Body of pancreas (tissue), 4 donors: Measurements from ENCODE around the gene SERPINF2. TPM values are rescaled to one million over a fixed set of nuclear protein-coding genes. Genes with fewer than 3 reads are reported as not detected.

Experiments used
- ATAC-seq: fragments of 150-250 bp; one replicate; pipeline ENCODE4 v1.9.1; 2016
- DNase-seq, 4 donors: peaks; one replicate each; pipeline ENCODE4 v3.0.0-alpha.2; 2019
- H3K27ac ChIP-seq, 4 donors: fragments of 200-600 bp; sonication (generic); 1 replicate in 3 of 4; 2 replicates in 1 of 4; pipeline versions ENCODE4 v1.5.1 to v1.6.1; 2016 to 2019; ENCODE audit warnings: mild to moderate bottlenecking in 1 of 4, mixed read lengths in 1 of 4, moderate library complexity in 1 of 4
- H3K27me3 ChIP-seq, 2 donors: fragments of 200-600 bp; sonication (generic); one replicate each; pipeline ENCODE4 v1.6.0; 2016; ENCODE audit warnings: mild to moderate bottlenecking in 1 of 2
- H3K36me3 ChIP-seq, 2 donors: fragments of 200-600 bp; sonication (generic); replicated peaks in 1 of 2; 2 replicates each; pipeline ENCODE4 v1.5.1; 2016; ENCODE audit warnings: low read depth in 2 of 2; ENCODE audit not compliant: insufficient read depth in 1 of 2
- H3K4me1 ChIP-seq: fragments of 200-600 bp; sonication (generic); one replicate; pipeline ENCODE4 v1.6.0; 2016
- H3K4me3 ChIP-seq, 2 donors: fragments of 200-600 bp; sonication (generic); 1 replicate in 1 of 2; 2 replicates in 1 of 2; pipeline ENCODE4 v1.5.1; 2016 to 2019
- H3K9me3 ChIP-seq, 3 donors: fragments of 200-600 bp; sonication (generic); 1 replicate in 2 of 3; 2 replicates in 1 of 3; pipeline ENCODE4 v1.5.1; 2016
- POLR2A ChIP-seq, 3 donors: fragments of 450-650 bp; IDR thresholded peaks; one replicate each; pipeline ENCODE4 v1.6.1; 2016; ENCODE audit warnings: antibody characterized with exemption in 3 of 3, mild to moderate bottlenecking in 2 of 3
- WGBS, 2 donors: methylation state at CpG; one replicate each; pipeline ENCODE4 v1.1.5; 2017; 5-methylcytosine and 5-hydroxymethylcytosine counted together
- intact Hi-C: fragments of 100-400 bp; cut with DNase I; formaldehyde crosslinking; loops from one replicate; pipeline ENCODE4 v1.15.1; 2023
- total RNA-seq, 2 donors: library from RNA; depleted of rRNA; stranded (reverse); fragments of >200 nt; gene quantifications; one replicate each; pipeline ENCODE4 v1.1.0, GENCODE V29; 2016
- TF ChIP-seq, protein P1 (sequence below), 7 experiments: fragments of 450-650 bp in 4 of 7; fragments of 200-600 bp in 3 of 7; sonication (generic) in 3 of 7; IDR thresholded peaks; one replicate each; pipeline ENCODE4 v1.5.1; 2016 to 2019; ENCODE audit warnings: antibody characterized with exemption in 7 of 7

Gene SERPINF2
- total RNA-seq, 2 donors from 2014 or later, result 5.9 to 8.8 TPM

DNA sequence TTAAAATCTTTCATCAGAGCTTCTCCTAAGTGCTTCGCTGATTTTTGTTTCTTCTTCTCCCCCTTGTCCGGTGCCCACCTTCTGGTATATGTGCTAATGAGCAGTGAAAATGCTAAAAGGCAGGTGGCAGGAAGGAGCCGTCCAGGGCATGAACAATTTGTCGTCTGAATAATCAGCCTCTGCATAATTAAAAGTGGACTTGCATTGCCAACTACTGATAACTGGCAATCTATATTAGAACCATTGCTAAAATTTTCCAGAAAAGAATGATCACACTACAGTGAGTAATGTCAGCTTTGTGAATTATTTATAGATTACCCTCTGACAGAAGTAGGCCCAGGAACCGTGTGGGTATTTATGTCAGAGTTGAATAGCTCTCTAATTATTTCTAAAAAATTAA lies 47.3 kb downstream of the SERPINF2 start:
- no peaks in the 10 kb centered on the region for H3K27me3 ChIP-seq

DNA sequence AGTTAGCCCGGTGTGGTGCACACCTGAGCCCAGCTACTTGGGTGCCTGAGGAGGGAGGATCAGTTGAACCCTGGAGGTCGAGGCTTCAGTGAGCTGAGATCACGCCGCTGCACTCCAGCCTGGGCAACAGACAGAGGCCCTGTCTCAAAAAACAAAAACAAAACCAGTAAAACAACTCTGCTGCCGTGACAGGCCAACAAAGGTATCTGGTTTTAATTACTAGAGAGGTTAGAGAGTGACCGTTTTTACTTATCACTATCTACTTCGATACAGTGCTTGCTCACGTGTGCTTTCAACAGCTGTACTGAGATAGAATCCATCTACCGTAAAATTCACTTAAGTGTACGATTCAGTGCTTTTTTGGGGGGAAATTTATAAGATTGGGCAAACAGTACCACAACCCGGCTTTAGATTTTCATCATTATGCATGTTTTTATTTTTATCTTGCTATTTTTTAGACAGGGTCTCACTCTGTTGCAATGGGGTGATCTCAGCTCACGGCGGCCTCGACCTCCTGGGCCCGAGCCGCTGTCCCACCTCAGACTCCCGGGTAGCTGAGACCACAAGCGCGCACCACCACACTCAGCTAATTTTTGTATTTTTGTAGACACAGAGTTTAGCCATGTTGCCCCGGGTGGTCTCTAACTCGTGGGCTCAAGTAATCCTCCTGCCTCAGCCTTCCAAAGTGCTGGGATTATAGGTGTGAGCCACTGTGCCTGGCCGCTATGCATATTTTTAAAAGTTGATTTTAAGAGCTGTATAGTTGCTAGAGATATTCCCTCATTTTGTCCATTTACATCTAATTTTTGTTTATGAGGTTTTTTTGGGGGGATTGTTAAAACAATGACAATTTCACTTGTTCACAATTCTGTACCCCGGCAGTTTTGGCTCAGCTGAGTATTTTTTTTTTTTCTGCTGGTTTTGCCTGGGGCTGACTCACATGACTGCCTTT lies 50.1 kb downstream of the SERPINF2 start:
- TF ChIP-seq POLR2A (IDR thresholded peaks at IDR 0.05), result no peak
- TF ChIP-seq, protein P1, sequence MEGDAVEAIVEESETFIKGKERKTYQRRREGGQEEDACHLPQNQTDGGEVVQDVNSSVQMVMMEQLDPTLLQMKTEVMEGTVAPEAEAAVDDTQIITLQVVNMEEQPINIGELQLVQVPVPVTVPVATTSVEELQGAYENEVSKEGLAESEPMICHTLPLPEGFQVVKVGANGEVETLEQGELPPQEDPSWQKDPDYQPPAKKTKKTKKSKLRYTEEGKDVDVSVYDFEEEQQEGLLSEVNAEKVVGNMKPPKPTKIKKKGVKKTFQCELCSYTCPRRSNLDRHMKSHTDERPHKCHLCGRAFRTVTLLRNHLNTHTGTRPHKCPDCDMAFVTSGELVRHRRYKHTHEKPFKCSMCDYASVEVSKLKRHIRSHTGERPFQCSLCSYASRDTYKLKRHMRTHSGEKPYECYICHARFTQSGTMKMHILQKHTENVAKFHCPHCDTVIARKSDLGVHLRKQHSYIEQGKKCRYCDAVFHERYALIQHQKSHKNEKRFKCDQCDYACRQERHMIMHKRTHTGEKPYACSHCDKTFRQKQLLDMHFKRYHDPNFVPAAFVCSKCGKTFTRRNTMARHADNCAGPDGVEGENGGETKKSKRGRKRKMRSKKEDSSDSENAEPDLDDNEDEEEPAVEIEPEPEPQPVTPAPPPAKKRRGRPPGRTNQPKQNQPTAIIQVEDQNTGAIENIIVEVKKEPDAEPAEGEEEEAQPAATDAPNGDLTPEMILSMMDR (IDR thresholded peaks at IDR 0.05), result no peak
- no peak overlapping the region for H3K4me3 ChIP-seq
- 83 to 88% methylated on average over 22 to 23 of the region's 23 CpGs for WGBS, 2 donors
- intact Hi-C loops, result no loop called here
- H3K4me1 ChIP-seq, result peaks cover 9% of the 10 kb centered on the region
- no peaks in the 10 kb centered on the region for H3K27me3 ChIP-seq
- ATAC-seq (no peak), DNase-seq (no peak)
- H3K27ac ChIP-seq, result no peak overlapping the region
- H3K9me3 ChIP-seq, result no peaks in the 10 kb centered on the region
- no peaks in the 10 kb centered on the region for H3K36me3 ChIP-seq

More for the DNA sequence above, 47.3 kb downstream of the SERPINF2 start:
- Histone ChIP-seq H3K4me3 (no peak overlapping the region), H3K9me3 (no peaks in the 10 kb centered on the region), H3K27ac (peak overlapping the region in 1 of 4 donors; percentile 39), H3K4me1 (peaks cover 9% of the 10 kb centered on the region), H3K36me3 (peaks cover 0 to 6% of the 10 kb centered on the region in 2 donors)
- 41% methylated on average over 5 of the region's 5 CpGs for WGBS, 2 donors
- no peak for DNase-seq
- ATAC-seq, result no peak
- intact Hi-C loops, result no loop called here
- no peak for TF ChIP-seq POLR2A (IDR thresholded peaks at IDR 0.05)
- TF ChIP-seq, protein P1 (IDR thresholded peaks at IDR 0.05), result no peak

- ATAC-seq (no peak), DNase-seq (no peak)
- peaks cover 9% of the 10 kb centered on the region for H3K4me1 ChIP-seq
- H3K4me3 ChIP-seq, result no peak overlapping the region
- intact Hi-C loops, result no loop called here
- H3K36me3 ChIP-seq, result no peaks in the 10 kb centered on the region
- H3K27me3 ChIP-seq, result no peaks in the 10 kb centered on the region
- no peak overlapping the region for H3K27ac ChIP-seq
- TF ChIP-seq, protein P1 (IDR thresholded peaks at IDR 0.05), result no peak
- no peak for TF ChIP-seq POLR2A (IDR thresholded peaks at IDR 0.05)
- no peaks in the 10 kb centered on the region for H3K9me3 ChIP-seq
- 67 to 89% methylated on average over 1 of the region's 1 CpG for WGBS, 2 donors
Observed at GRCh38 chr17:1793447-1793806, 50.8 kb downstream of the SERPINF2 start.

DNA sequence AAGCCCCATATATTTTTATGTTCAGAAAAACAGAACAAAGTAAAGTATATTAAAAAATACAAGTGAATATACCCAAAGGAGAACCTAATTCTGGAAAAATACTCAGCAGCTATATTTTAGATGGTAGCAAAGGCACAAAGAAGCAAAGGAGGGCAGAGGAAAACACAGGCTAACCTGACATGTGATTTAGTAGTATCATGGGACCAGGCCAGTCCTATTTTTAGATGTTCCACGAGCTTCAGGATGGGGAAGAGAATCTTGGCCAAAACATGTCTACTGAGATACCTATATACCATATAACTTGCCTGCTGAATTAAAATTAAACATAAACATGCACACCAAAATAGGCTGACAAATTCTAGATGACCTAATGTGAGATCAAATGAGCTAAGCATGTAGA lies 54.1 kb downstream of the SERPINF2 start:
- 8 to 29% methylated on average over 1 of the region's 1 CpG for WGBS, 2 donors
- H3K9me3 ChIP-seq, result no peaks in the 10 kb centered on the region
- intact Hi-C loops, result no loop called here
- H3K4me3 ChIP-seq, result no peak overlapping the region
- no peak overlapping the region for H3K27ac ChIP-seq
- no peaks in the 10 kb centered on the region for H3K27me3 ChIP-seq
- H3K36me3 ChIP-seq, result peaks cover 0 to 5% of the 10 kb centered on the region in 2 donors
- DNase-seq (no peak), ATAC-seq (no peak)
- no peaks in the 10 kb centered on the region for H3K4me1 ChIP-seq
- TF ChIP-seq POLR2A (IDR thresholded peaks at IDR 0.05), result no peak
- TF ChIP-seq, protein P1 (IDR thresholded peaks at IDR 0.05), result no peak
